ENCODE measurements around the gene SESN3. TPM values are rescaled to one million over a fixed set of nuclear protein-coding genes. Genes with fewer than 3 reads are reported as not detected.
A peak's percentile ranks its signal among the peaks of the same experiment; 100 is the strongest.

The SESN3 gene
- total RNA-seq, 1 donor from 2014 or later = 12.4 TPM

GRCh38 chr11:95193541-95193940 lies 37.5 kb downstream of the SESN3 start:
- no peak for DNase-seq (ENCODE audit: low read depth)
- FAIRE-seq = no peak

GRCh38 chr11:95192717-95193116 lies 38.3 kb downstream of the SESN3 start:
- Histone ChIP-seq H3K4me3 (ENCODE audit: low read depth, low read length) (no peak overlapping the region), H3K36me3 (ENCODE audit: control insufficient read depth, insufficient read depth, low read length) (peaks cover 7% of the 10 kb centered on the region), H3K27me3 (ENCODE audit: control insufficient read depth, insufficient read depth, low read length) (no peaks in the 10 kb centered on the region)
- no peak for DNase-seq (ENCODE audit: low read depth)
- no peak for FAIRE-seq
- TF ChIP-seq CTCF (IDR thresholded peaks at IDR 0.05; ENCODE audit: insufficient read depth, low read length, severe bottlenecking) = no peak

More at GRCh38 chr11:95193541-95193940, 37.5 kb downstream of the SESN3 start:
- Histone ChIP-seq H3K36me3 (ENCODE audit: control insufficient read depth, insufficient read depth, low read length) (peaks cover 7% of the 10 kb centered on the region), H3K27me3 (ENCODE audit: control insufficient read depth, insufficient read depth, low read length) (no peaks in the 10 kb centered on the region), H3K4me3 (ENCODE audit: low read depth, low read length) (no peak overlapping the region)
- no peak for TF ChIP-seq CTCF (IDR thresholded peaks at IDR 0.05; ENCODE audit: insufficient read depth, low read length, severe bottlenecking)

- no peak for DNase-seq (ENCODE audit: low read depth)
- Histone ChIP-seq H3K27me3 (ENCODE audit: control insufficient read depth, insufficient read depth, low read length) (no peaks in the 10 kb centered on the region), H3K36me3 (ENCODE audit: control insufficient read depth, insufficient read depth, low read length) (peaks cover 13% of the 10 kb centered on the region), H3K4me3 (ENCODE audit: low read depth, low read length) (no peak overlapping the region)
- no peak for FAIRE-seq
- TF ChIP-seq CTCF (IDR thresholded peaks at IDR 0.05; ENCODE audit: insufficient read depth, low read length, severe bottlenecking) = no peak
These were observed 43.3 kb downstream of the SESN3 start for GRCh38 chr11:95187723-95188122.

GRCh38 chr11:95182397-95182796 lies 48.6 kb downstream of the SESN3 start:
- FAIRE-seq (peak; percentile 36), DNase-seq (ENCODE audit: low read depth) (peak; percentile 18)
- Histone ChIP-seq H3K27me3 (ENCODE audit: control insufficient read depth, insufficient read depth, low read length) (no peaks in the 10 kb centered on the region), H3K4me3 (ENCODE audit: low read depth, low read length) (no peak overlapping the region), H3K36me3 (ENCODE audit: control insufficient read depth, insufficient read depth, low read length) (peaks cover 9% of the 10 kb centered on the region)
- TF ChIP-seq CTCF (IDR thresholded peaks at IDR 0.05; ENCODE audit: insufficient read depth, low read length, severe bottlenecking) = no peak

GRCh38 chr11:95175818-95176380 lies 55.1 kb downstream of the SESN3 start:
- no peak for TF ChIP-seq CTCF (IDR thresholded peaks at IDR 0.05; ENCODE audit: insufficient read depth, low read length, severe bottlenecking)
- no peak for FAIRE-seq
- Histone ChIP-seq H3K36me3 (ENCODE audit: control insufficient read depth, insufficient read depth, low read length) (peaks cover 5% of the 10 kb centered on the region), H3K27me3 (ENCODE audit: control insufficient read depth, insufficient read depth, low read length) (no peaks in the 10 kb centered on the region), H3K4me3 (ENCODE audit: low read depth, low read length) (no peak overlapping the region)
- DNase-seq (ENCODE audit: low read depth) = no peak

GRCh38 chr11:95170294-95170693 lies 60.7 kb downstream of the SESN3 start:
- Histone ChIP-seq H3K27me3 (ENCODE audit: control insufficient read depth, insufficient read depth, low read length) (no peaks in the 10 kb centered on the region), H3K36me3 (ENCODE audit: control insufficient read depth, insufficient read depth, low read length) (peaks cover 5% of the 10 kb centered on the region), H3K4me3 (ENCODE audit: low read depth, low read length) (no peak overlapping the region)
- DNase-seq (ENCODE audit: low read depth) = no peak
- no peak for TF ChIP-seq CTCF (IDR thresholded peaks at IDR 0.05; ENCODE audit: insufficient read depth, low read length, severe bottlenecking)
- no peak for FAIRE-seq
